GM21528 (cell line): ENCODE data around the gene SNX30.
"Not testable (repeated sequence)": the region's sequence is repeated elsewhere in the genome, so short reads cannot be mapped to it uniquely, and the experiment has no call there.

Source experiments
- ATAC-seq: cut with Tn5 transposase; IDR thresholded peaks from one replicate; pipeline ENCODE4 v1.9.1; 2021; ENCODE audit warnings: mild to moderate bottlenecking, moderate library complexity; ENCODE audit not compliant: unreplicated experiment, low FRiP score

Gene SNX30

GRCh38 chr9:112750016-112750763 lies at the start of gene SNX30:
Gene SNX30, plus strand, starts transcription at chr9:112750760. Its CDS starts 242 bp downstream, at chr9:112751002.
- ATAC-seq = peak; percentile 70

- no peak for ATAC-seq
Measured at GRCh38 chr9:112703304-112703703, 47.3 kb upstream of the SNX30 start.

GRCh38 chr9:112705768-112706427 lies 44.7 kb upstream of the SNX30 start:
- ATAC-seq = no peak

- ATAC-seq = no peak
Measured at GRCh38 chr9:112711050-112711689, 39.4 kb upstream of the SNX30 start.

- no peak for ATAC-seq
Measured at GRCh38 chr9:112712678-112713077, 37.9 kb upstream of the SNX30 start.

GRCh38 chr9:112717661-112718331 lies 32.8 kb upstream of the SNX30 start, which contains the start of gene INIP:
Gene INIP, minus strand, starts transcription at chr9:112718117. Its CDS starts 1,632 bp downstream, at chr9:112716485.
- peak; percentile 96 for ATAC-seq

GRCh38 chr9:112719241-112719691 lies 31.3 kb upstream of the SNX30 start:
- ATAC-seq = no peak

- no peak for ATAC-seq
Measured at GRCh38 chr9:112719696-112720095, 30.9 kb upstream of the SNX30 start.

- no peak for ATAC-seq
Measured at GRCh38 chr9:112720113-112720780, 30.3 kb upstream of the SNX30 start.

- ATAC-seq = not testable (repeated sequence)
Measured at GRCh38 chr9:112722749-112723148, 27.8 kb upstream of the SNX30 start.

- no peak for ATAC-seq
Measured at GRCh38 chr9:112725961-112726360, 24.6 kb upstream of the SNX30 start.

GRCh38 chr9:112726428-112726827 lies 24.1 kb upstream of the SNX30 start:
- ATAC-seq = no peak

GRCh38 chr9:112728401-112728800 lies 22.2 kb upstream of the SNX30 start:
- no peak for ATAC-seq

GRCh38 chr9:112731971-112732370 lies 18.6 kb upstream of the SNX30 start:
- ATAC-seq = no peak

- no peak for ATAC-seq
Measured at GRCh38 chr9:112734892-112735291, 15.7 kb upstream of the SNX30 start.

- ATAC-seq = no peak
Measured at GRCh38 chr9:112743216-112743836, 7.2 kb upstream of the SNX30 start.

GRCh38 chr9:112744177-112744576 lies 6.4 kb upstream of the SNX30 start:
- ATAC-seq = no peak

- ATAC-seq = no peak
Measured at GRCh38 chr9:112747094-112747493, 3.5 kb upstream of the SNX30 start.

GRCh38 chr9:112750764-112751055 lies 150 bp downstream of the SNX30 start:
- no peak for ATAC-seq
